IMR-90 (cell line): ENCODE results near the gene DCLK1. TPM values are rescaled to one million over a fixed set of nuclear protein-coding genes. Genes with fewer than 3 reads are reported as not detected.

ENCODE experiments used
- ATAC-seq: fragments of 200-7000 bp; cut with Tn5 transposase; 2 replicates; pipeline ENCODE4 v1.9.1; 2020; ENCODE audit warnings: low read depth, mild to moderate bottlenecking, moderate library complexity
- BruUV-seq: library from RNA; stranded (reverse); fragments of 400-500 nt; replicated peaks from 2 replicates; lab custom pipeline; 2021; lab: Mats Ljungman, UMichigan
- CTCF ChIA-PET: fragments of 300-600 bp; formaldehyde crosslinking; extraction: SDS; loops from one replicate; lab custom pipeline; 2021; ENCODE audit warnings: antibody characterized with exemption; lab: Yijun Ruan, JAX
- POLR2A ChIA-PET: fragments of 300-600 bp; sonication (Branson Sonifier 250); formaldehyde crosslinking; loops from one replicate; lab custom pipeline; 2022; ENCODE audit warnings: antibody characterized with exemption; ENCODE audit not compliant: unreplicated experiment; lab: Charles Lee
- DNase-seq: peaks from one replicate; pipeline ENCODE4 v3.0.0; 2013
- H2AFZ ChIP-seq: replicated peaks from 2 replicates; pipeline ENCODE3; 2013; ENCODE audit warnings: low read length, mild to moderate bottlenecking; ENCODE audit not compliant: poor library complexity
- H2AK5ac ChIP-seq: 2 replicates; pipeline ENCODE4 v1.6.1; 2013; ENCODE audit warnings: low read depth, low read length, inconsistent platforms
- H2AK9ac ChIP-seq: replicated peaks from 2 replicates; pipeline ENCODE3; 2013; ENCODE audit warnings: mild to moderate bottlenecking, low read depth, low read length, moderate library complexity; ENCODE audit not compliant: poor library complexity
- H2BK120ac ChIP-seq: 2 replicates; pipeline ENCODE4 v1.6.1; 2013; ENCODE audit warnings: low read depth, low read length, inconsistent platforms
- H2BK15ac ChIP-seq: 3 replicates; pipeline ENCODE4 v1.6.1; 2013; ENCODE audit warnings: low read depth, low read length, inconsistent platforms
- H2BK20ac ChIP-seq: 2 replicates; pipeline ENCODE4 v1.6.1; 2013; ENCODE audit warnings: low read depth, mild to moderate bottlenecking, inconsistent platforms, low read length, moderate library complexity
- H2BK5ac ChIP-seq: 2 replicates; pipeline ENCODE4 v1.6.1; 2013; ENCODE audit warnings: mild to moderate bottlenecking, low read depth, low read length, inconsistent platforms; ENCODE audit not compliant: poor library complexity, severe bottlenecking
- H3K14ac ChIP-seq: replicated peaks from 2 replicates; pipeline ENCODE4 v1.6.1; 2013; ENCODE audit warnings: low read depth, low read length, inconsistent platforms
- H3K18ac ChIP-seq: 2 replicates; pipeline ENCODE4 v1.6.1; 2013; ENCODE audit warnings: low read depth, low read length, control low read depth
- H3K23ac ChIP-seq: 2 replicates; pipeline ENCODE4 v1.6.1; 2013; ENCODE audit warnings: low read depth, low read length, inconsistent platforms
- H3K27ac ChIP-seq: 2 replicates; pipeline ENCODE4 v1.5.1; 2013; ENCODE audit warnings: mild to moderate bottlenecking, control low read depth, low read length; ENCODE audit not compliant: insufficient read depth
- H3K27me3 ChIP-seq: 2 replicates; pipeline ENCODE4 v1.6.1; 2013; ENCODE audit warnings: low read length; ENCODE audit not compliant: control insufficient read depth, insufficient read depth
- H3K36me3 ChIP-seq: 2 replicates; pipeline ENCODE4 v1.6.1; 2013; ENCODE audit warnings: low read length, mixed read lengths; ENCODE audit not compliant: control insufficient read depth, insufficient read depth
- H3K4ac ChIP-seq: 2 replicates; pipeline ENCODE4 v1.6.1; 2013; ENCODE audit warnings: low read depth, low read length, inconsistent platforms
- H3K4me1 ChIP-seq: 2 replicates; pipeline ENCODE4 v1.6.1; 2013; ENCODE audit warnings: low read length, mixed read lengths; ENCODE audit not compliant: control insufficient read depth, insufficient read depth
- H3K4me2 ChIP-seq: 2 replicates; pipeline ENCODE4 v1.6.1; 2013; ENCODE audit warnings: low read depth, mild to moderate bottlenecking, control low read depth, low read length, moderate library complexity
- H3K4me3 ChIP-seq: 2 replicates; pipeline ENCODE4 v1.5.1; 2013; ENCODE audit warnings: low read depth, mild to moderate bottlenecking, control low read depth, low read length, moderate library complexity; ENCODE audit not compliant: insufficient read depth
- H3K56ac ChIP-seq: 2 replicates; pipeline ENCODE4 v1.6.1; 2013; ENCODE audit warnings: low read length, inconsistent platforms; ENCODE audit not compliant: insufficient read depth; ENCODE audit errors: extremely low read depth
- H3K79me1 ChIP-seq, 2 experiments: 2 replicates each; pipeline ENCODE4 v1.6.1; 2013; ENCODE audit warnings: low read length in 2 of 2, inconsistent platforms in 1 of 2, low read depth in 1 of 2
- H3K9ac ChIP-seq: 2 replicates; pipeline ENCODE4 v1.6.1; 2013; ENCODE audit warnings: low read depth, low read length, control low read depth
- H3K9me1 ChIP-seq: 2 replicates; pipeline ENCODE4 v1.6.1; 2013; ENCODE audit warnings: low read length, inconsistent platforms; ENCODE audit not compliant: insufficient read depth
- H3K9me3 ChIP-seq: 2 replicates; pipeline ENCODE4 v1.6.1; 2013; ENCODE audit warnings: low read length; ENCODE audit not compliant: control insufficient read depth, insufficient read depth
- H4K20me1 ChIP-seq: 2 replicates; pipeline ENCODE4 v1.6.1; 2013; ENCODE audit warnings: low read length, inconsistent platforms; ENCODE audit not compliant: insufficient read depth
- H4K5ac ChIP-seq: 2 replicates; pipeline ENCODE4 v1.6.1; 2013; ENCODE audit warnings: mild to moderate bottlenecking, low read depth, low read length, control low read depth
- H4K8ac ChIP-seq, 2 experiments: 2 replicates each; pipeline ENCODE4 v1.6.1; 2013; ENCODE audit warnings: low read depth in 2 of 2, low read length in 2 of 2, control low read depth in 1 of 2, inconsistent platforms in 1 of 2
- H4K91ac ChIP-seq: 2 replicates; pipeline ENCODE4 v1.6.1; 2013; ENCODE audit warnings: low read depth, low read length, inconsistent platforms; ENCODE audit not compliant: insufficient read depth
- WGBS, 2 experiments: methylation state at CpG; one replicate each; pipeline versions ENCODE4 v1.1.5 to v1.1.7; 2013; ENCODE audit warnings: missing lambda C conversion rate in 2 of 2; ENCODE audit not compliant: insufficient read length in 1 of 2; ENCODE audit errors: extremely low coverage in 2 of 2; 5-methylcytosine and 5-hydroxymethylcytosine counted together
- dilution Hi-C: fragments of 300-500 bp; cut with HindIII; formaldehyde crosslinking; loops from one replicate; pipeline ENCODE4 v1.14.3; 2018; ENCODE audit warnings: low sequenced_read_pairs; ENCODE audit not compliant: unreplicated experiment
- in situ Hi-C: fragments of 300-500 bp; cut with MboI; formaldehyde crosslinking; loops from 3 replicates; pipeline ENCODE4 v1.14.3; 2019; ENCODE audit warnings: low sequenced_read_pairs, inconsistent platforms, mixed read lengths
- intact Hi-C: fragments of 100-400 bp; cut with micrococcal nuclease; formaldehyde crosslinking; loops from 2 replicates; pipeline ENCODE4 v1.10.0; 2022
- polyA plus RNA-seq, 3 experiments: library from polyadenylated mRNA; depleted of rRNA; stranded (reverse); fragments of >200 nt; gene quantifications; 2 replicates each; pipeline ENCODE4 v1.2.3, GENCODE V29; 2012; ENCODE audit warnings: low replicate concordance in 1 of 3
- total RNA-seq: library from RNA; depleted of rRNA; stranded (reverse); fragments of >200 nt; gene quantifications from 2 replicates; pipeline ENCODE4 v1.2.3, GENCODE V29; 2012
- TF ChIP-seq, protein P1 (sequence below): conservative IDR thresholded peaks from 2 replicates; pipeline ENCODE4 v1.5.1; 2012; ENCODE audit warnings: mild to moderate bottlenecking, low read depth, low read length, improper control_type of control experiment

Gene DCLK1
- total and polyA plus RNA-seq, 2 of the 4 experiments (the other 2 are of a cell fraction): under 0.01 to 0.02 TPM

DNA sequence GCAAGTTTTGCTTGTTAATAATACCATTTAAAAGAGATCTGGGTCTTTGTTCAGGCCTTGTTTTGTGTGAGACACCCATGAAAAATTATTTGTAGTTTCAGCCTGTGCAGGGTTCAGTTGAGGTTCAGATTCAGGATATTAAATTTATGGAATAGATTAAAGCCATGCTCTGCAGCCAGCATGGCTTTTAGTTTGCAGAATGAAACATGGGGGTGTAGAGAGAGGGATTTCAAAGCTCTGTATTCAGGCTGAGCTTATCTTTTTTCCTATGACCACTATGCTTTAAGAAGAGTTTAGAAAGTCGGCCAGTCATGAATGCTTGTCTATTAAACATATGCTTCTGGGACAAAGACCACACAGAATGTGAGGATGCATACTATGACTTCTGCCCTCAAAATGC lies 73.6 kb downstream of the DCLK1 start:
- H3K9ac ChIP-seq: no peak overlapping the region
- ATAC-seq: no peak
- no peak overlapping the region for H2BK120ac ChIP-seq
- H3K9me1 ChIP-seq: no peaks in the 10 kb centered on the region
- H3K4ac ChIP-seq: no peak overlapping the region
- no peak overlapping the region for H2AK5ac ChIP-seq
- no peak overlapping the region for H2AFZ ChIP-seq
- no peak overlapping the region for H2BK20ac ChIP-seq
- H3K36me3 ChIP-seq: no peaks in the 10 kb centered on the region
- ChIA-PET CTCF (no interaction called here), POLR2A (no interaction called here)
- H2BK15ac ChIP-seq: no peak overlapping the region
- H3K27ac ChIP-seq: no peak overlapping the region
- H3K9me3 ChIP-seq: no peaks in the 10 kb centered on the region
- intact Hi-C loops (no loop called here), in situ Hi-C loops (no loop called here), dilution Hi-C loops (no loop called here)
- no peak overlapping the region for H3K23ac ChIP-seq
- whole genome bisulfite sequencing, 2 experiments: no CpG with 5 or more reads among the region's 1 CpG
- DNase-seq: no peak
- no peak overlapping the region for H2BK5ac ChIP-seq
- H3K18ac ChIP-seq: no peak overlapping the region
- H3K4me3 ChIP-seq: no peak overlapping the region
- no peak overlapping the region for H3K4me2 ChIP-seq
- no peak overlapping the region for H4K5ac ChIP-seq
- no peak overlapping the region for H4K8ac ChIP-seq
- TF ChIP-seq, protein P1, sequence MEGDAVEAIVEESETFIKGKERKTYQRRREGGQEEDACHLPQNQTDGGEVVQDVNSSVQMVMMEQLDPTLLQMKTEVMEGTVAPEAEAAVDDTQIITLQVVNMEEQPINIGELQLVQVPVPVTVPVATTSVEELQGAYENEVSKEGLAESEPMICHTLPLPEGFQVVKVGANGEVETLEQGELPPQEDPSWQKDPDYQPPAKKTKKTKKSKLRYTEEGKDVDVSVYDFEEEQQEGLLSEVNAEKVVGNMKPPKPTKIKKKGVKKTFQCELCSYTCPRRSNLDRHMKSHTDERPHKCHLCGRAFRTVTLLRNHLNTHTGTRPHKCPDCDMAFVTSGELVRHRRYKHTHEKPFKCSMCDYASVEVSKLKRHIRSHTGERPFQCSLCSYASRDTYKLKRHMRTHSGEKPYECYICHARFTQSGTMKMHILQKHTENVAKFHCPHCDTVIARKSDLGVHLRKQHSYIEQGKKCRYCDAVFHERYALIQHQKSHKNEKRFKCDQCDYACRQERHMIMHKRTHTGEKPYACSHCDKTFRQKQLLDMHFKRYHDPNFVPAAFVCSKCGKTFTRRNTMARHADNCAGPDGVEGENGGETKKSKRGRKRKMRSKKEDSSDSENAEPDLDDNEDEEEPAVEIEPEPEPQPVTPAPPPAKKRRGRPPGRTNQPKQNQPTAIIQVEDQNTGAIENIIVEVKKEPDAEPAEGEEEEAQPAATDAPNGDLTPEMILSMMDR: no peak
- H2AK9ac ChIP-seq: no peak overlapping the region
- BruUV-seq: no TSS peak
- no peak overlapping the region for H4K91ac ChIP-seq
- H3K79me1 ChIP-seq: no peaks in the 10 kb centered on the region
- no peaks in the 10 kb centered on the region for H3K4me1 ChIP-seq
- H3K56ac ChIP-seq: no peak overlapping the region
- no peak overlapping the region for H3K14ac ChIP-seq
- H4K20me1 ChIP-seq: no peaks in the 10 kb centered on the region
- no peaks in the 10 kb centered on the region for H3K27me3 ChIP-seq
